Activated T-helper 1 cell treated with Interleukin-2 at 50 U/mL for 16 hours (primary cell): Measurements from ENCODE around the gene OR8S1.

Experiments
- DNase-seq: peaks from one replicate; pipeline ENCODE4 v3.0.0-alpha.2; 2020; ENCODE audit warnings: low read depth

OR8S1 gene

DNA sequence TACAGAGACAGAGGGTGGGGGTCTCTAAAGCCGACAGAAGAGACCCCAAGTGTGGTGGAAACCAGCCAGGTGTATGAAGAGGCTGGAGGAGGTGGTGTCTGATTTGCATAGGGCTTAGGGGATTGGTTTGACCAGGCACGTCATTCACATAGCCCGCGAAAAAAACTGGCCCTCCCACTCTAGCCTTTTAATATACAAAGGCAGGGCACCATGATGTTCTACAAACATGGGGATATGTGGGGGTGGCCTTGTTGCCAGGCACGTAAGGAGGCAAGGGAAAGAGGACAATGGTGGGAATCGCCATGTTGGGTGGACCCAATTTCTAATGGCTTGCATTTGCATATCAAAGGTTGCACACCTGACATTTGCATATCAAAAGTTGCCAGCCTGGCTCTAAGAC, 31.2 kb downstream of the OR8S1 start:
- no peak for DNase-seq

DNA sequence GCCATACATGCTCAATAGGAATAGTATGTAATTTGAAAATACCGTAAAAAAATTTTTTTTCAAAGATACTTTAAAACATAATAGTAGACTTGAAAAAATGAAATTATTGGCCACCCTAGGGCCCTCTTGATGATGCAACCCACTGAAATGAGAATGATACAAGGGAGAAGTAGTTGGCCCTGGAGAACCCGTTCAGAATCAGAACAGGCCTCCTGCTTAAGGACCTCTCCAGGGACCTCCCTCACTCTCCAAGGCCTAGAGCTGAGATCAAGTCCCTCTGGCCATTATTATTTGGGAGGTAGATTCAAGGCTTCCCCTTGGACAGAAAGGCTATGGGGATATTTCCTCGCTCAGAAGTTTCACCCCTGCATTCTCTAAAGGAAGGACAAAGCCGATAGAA, 32.5 kb downstream of the OR8S1 start:
- DNase-seq, result no peak

DNA sequence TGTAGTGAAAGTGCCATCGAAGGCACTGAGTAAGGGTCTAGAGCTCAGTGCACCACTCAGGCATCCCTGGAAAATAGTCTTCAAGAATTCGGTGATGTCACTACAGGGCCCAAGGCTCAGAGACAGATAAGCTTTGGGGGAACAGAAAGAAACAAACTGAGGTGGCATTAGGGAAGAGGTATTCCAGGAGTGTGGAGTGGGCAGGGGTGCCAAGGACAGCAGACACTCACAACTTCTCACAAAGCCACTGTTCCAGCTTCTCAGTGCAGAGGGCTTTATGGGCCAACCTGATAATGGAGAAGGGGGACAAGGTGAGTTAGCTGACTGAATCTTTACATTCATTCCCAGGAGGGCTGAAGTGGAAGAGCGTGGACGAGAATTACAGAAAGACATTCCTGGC, 42.3 kb downstream of the OR8S1 start:
- DNase-seq, result no peak

DNA sequence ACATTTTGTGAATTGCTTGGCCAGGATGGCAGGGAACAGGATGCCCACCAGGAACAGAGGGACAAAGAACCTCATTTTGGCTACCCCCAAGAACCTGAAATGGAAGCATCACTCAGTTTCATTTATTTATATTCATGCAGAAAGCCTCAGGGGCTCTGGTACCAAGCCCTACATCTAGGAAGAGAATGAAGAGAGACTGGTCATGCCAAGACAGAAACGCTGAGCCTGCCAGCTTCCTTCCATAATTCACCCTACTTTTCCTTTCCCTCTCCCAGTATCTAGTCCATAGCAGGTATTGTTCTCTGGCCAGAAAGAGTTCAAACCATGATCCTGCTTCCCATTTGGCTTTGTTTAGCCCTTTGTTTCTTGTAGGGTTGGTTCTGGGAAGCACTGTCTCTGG, 44.5 kb downstream of the OR8S1 start, which contains the start of gene LALBA:
LALBA (minus strand) TSS at position 101 of the 400 bp plus-strand sequence; CDS start at position 75, 26 bp downstream.
- DNase-seq, result no peak

DNA sequence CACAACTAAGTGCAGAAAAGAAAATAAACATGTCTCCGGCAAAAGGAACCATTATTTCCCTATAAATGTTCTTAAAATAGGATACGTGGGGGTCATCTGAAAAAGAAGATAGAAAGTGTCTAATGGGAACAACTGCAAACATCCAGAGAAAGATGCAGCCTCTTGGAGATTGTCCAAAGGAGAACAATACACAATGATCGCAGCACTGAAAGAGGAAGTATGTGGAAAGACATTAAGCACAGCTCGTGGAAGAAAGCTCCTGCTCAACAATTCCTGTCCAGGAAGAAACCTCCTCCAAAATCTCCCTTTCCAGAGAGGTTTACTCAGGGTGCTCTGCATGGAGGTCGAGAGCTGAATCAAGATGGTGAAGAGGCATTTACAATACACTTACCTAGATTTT, 46.9 kb downstream of the OR8S1 start:
- DNase-seq, result no peak
